ENCODE data around the gene FRAS1.
"Not testable (repeated sequence)": the region's sequence is repeated elsewhere in the genome, so short reads cannot be mapped to it uniquely, and the experiment has no call there.

Gene FRAS1

DNA sequence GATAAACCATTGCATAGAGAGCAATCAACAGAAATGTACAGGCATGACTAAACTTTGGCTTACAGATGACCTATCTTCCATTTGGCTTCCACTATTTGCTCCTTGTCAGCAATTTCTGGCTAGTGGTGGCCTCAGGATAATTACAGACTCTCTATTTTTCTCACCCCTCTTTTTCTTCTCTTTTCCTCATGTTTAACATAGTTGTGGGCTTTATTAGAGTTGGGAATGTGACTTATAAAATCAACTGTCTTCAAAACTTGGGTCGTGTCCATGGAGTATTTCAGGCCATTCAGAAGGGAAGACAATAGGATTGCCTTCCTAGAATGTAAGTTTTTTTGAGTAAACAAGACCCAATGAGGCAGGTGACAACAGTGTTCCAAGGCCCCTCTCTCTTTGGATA, 236.2 kb downstream of the FRAS1 start:
- DNase-seq, result no peak

DNA sequence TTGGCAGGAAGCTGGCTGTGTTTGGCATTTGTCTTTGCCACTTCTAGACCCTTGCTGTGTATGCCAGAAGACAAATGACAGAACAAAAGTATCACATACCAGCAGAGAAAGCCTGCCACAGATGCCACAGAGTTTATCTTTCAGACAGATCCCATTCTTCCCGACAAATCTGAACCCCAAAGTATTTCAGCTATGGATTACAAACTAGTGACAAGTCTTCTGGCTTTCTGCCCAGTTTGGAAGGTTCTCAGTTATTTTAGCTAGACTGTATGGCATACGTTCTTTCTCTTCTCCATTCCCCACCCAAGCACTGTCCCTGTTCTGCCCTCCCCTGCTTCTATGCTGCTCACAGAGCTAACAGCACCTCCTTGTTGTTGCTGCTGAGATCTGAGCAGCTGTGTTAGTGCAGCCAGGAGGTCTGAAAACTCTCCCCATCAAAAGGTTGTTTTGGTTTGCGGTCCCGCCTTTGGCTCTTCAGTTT, 236.7 kb downstream of the FRAS1 start:
- DNase-seq, result no peak

DNA sequence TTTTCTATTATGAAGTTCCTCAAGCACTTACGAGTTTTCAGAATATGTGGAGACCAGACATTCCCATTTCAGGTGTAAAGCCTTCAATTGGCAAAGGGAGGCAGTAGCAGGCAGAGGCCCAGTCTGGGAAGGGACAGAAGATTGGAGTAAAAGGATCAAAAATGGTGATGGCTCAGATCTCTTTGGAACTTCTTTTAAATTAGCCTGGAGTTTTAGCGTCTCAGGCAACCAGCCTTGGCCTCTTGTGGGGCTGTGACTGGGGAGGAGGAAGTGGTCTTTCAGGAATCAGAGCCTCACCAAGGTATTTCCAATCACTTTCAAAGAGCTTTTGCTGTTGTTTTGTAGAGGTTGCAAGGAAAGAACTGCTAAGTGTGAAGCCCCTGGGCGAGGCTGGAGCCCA, 239.1 kb downstream of the FRAS1 start:
- DNase-seq, result no peak

DNA sequence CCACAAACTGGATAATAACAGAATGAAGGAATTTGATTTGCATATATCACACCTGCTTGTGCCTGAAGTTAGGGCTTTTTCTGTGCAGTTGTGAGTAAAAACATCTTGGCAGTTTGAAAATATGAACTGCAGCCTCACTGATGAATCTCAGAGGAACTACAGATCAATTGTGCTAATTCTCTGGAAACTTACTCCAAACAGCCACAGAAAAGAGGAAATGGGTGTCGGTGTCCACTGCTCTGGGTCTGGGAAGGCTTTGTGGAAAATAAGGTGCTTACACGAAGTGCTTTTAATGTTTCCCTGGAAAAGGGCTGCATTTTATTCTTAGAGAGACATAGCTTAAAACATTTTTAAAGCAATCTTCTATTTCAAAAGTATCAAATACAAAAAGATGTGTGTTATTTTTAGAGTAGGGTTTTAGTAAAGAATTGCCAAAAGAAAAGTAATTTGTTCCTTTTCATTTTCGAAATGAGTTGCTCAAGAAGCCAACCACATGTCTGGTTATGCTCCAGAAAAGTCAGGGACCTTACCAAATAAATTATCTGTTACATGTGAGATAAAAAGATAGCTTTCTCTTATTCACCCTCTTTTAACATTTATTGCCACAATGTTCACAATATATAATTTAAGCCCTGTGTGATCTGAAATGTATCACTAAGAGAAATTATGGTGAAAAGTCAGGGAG, 240.1 kb downstream of the FRAS1 start:
- peak; percentile 8 for DNase-seq

DNA sequence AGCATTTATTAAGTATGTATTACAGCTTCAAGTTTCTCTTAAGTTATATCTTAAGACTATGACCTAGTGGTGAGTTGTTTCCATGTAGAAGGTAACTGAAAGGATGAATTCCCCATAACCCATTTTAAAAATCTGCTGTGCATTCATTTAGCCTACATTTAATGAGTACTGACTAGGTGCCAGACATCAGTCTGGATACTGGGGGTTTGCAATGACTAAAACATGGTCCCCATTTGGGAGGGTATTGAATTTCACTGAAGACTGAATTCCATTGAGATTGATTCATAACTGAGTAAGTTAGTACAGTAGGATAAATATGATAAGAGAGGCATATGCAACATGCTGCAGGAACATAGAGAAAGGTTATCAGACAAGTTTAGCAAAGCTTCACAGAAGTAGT, 241.5 kb downstream of the FRAS1 start:
- no peak for DNase-seq

DNA sequence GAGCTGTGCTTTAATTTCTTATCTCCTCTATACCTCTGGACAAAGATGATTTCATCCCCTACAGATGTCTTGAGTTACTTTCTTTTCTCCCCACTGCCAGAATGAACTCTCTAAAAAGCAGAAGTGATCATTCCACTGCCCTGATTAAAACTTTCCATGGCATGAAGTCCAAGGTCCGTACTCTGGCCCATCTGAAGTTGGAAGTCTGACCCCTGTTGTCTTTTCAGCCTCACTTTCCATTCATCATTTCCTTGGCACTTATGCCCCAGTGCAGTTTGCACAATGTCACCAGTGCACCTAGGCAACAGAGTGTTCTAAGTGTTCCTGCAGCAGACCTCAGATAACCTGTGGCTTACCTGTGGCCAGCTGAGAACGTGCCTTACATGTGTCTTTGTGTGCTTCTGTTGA, 242.4 kb downstream of the FRAS1 start:
- DNase-seq, result no peak

DNA sequence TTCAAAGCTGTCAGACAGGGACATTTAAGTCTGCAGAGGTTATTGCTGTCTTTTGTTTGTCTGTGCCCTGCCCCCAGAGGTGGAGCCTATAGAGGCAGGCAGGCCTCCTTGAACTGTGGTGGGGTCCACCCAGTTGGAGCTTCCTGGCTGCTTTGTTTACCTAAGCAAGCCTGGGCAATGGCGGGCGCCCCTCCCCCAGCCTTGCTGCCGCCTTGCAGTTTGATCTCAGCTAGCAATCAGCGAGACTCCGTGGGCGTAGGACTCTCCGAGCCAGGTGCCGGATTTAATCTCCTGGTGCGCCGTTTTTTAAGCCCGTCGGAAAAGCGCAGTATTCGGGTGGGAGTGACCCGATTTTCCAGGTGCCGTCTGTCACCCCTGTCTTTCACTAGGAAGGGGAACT, 250.1 kb downstream of the FRAS1 start:
- not testable (repeated sequence) for DNase-seq

DNA sequence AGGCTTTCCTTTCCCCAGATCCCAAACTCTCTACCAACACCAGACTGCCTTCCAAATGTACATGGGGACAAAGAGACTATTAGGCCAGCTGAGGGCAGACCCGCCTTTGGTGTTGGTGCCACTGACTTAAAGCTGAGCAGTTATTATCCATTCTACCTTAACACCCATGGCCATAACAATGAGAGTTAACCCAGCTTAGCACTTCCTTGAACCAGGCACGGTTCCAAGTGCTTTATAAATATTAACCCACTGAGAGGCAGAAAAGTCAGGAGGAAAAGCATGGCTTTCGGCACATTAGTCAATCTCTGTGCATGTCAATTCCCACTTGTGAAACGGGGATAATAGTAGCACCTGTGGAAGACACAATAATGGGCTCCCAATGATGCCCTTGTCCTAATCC, 251.4 kb downstream of the FRAS1 start:
- no peak for DNase-seq

DNA sequence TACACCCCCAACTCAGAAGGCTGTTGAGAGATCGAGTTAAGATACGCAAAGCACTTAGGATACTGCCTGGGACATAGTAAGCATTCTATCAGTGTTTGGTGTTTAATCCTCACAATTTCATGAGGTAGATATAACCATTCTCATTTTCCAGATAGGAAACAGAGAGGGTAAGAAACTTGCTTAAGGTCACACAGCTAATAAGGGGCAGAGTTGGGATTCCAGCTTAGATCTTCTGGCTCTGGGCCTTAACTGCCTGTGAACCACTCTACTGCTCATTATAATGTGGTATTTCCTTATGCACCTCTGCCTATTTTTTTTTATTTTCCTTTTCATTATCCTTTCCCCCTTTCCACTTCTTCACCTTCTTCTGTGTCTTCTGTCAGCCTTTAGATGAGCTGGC, 252.2 kb downstream of the FRAS1 start:
- no peak for DNase-seq

DNA sequence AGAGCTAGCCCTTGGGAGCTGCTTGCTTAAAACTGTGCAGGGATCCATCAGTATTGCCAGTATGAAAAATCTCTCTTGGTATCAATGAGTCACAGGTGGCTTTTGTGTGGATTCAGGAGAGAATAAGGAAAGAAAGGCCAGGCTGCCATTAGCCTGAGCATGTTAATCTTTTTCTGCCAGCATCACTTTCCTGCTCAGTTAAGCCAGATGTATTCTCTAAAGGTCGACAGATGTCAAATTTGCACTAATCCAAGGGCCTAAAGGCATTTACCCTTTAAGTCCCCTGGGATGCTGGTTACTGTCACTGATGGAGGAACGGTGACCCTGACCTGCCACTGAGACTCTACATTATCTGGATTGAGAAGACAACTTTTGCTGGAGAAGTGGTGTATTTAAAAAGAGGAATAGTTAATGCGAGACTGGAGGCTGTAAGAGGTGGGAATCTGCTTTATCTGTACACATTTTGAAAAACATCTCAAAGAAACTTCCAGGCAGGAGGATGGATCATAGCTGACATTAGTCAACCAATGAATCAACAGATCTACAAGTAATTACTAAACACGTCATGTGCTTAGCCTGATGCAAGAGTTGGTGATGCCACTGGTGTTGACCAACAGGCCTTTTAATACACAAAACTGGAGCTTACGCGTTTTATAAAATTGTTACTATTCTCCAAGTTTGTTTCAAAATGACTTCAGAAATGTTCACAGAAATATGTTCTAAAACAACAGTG, 253.1 kb downstream of the FRAS1 start:
- no peak for DNase-seq

DNA sequence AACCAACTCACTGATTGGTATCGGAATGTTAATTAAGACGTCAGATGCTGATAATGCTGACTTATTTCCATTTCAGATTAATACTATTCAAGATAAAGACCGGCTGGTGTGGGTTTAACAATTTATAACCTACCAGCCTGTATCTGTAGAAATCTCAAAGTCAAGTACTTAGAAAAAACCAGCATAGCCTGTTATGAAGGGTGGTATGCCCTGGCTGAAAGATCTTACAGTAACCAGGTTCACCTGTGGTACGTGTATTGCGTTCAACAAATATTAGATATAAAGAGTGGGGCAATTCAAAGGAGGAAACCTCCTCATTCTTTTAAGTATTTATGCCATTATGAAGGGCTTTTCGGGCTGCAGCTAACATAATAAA, 253.6 kb downstream of the FRAS1 start:
- DNase-seq, result no peak

DNA sequence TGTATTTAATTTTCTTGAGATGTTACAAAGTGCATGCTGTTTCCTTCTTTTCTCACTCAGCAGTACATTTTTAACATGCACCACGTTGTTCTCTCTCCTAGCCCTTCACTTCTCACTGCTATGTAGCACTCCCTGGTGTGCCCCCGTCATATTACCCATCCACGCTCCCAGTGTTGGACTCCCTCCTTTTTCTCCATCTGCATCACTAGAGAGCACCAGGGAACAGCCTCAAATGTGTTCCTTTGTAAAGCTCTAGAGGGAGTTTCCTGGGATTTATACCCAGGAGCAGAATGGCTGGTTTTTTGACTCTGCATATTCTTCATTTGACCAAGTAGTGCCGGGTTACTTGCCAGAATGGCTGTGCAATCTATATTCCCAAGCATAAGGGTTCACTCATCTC, 254.2 kb downstream of the FRAS1 start:
- DNase-seq, result no peak

DNA sequence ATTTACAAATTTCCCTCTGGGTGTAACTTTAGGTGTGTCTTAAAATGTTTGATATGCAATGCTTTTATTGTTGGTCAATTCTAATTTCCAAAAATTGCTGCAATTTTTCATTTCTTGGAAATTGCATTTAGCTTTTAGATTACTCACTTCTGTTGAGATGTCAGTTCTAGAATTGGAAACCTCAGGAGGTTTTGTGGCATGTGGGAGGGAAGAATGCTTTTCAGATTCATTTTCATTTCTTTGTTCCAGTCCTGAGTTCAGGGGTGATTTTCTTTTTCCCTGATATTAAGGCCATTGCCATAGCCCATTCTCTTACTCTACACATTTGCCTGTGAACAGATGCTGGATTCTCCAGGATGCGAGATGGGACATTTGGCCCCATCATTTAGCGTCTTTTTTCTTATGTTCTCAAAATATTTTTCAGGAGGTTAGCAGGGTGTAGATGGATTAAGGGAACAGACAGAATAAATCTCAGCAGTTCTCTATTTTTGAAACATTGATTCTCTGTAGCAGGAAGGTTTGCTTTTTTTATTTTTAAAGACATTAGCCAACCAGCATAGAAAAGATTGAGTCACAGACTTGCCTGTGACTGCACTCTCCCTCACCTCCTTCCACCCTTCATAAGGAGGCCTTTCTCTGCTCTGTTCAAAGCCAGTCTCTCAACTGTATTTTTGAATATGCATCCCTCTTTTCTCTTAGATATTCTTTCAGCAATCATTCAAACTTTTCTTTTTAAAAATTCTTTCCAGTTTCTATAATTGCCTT, 256.0 kb downstream of the FRAS1 start:
- DNase-seq, result peak; percentile 18

DNA sequence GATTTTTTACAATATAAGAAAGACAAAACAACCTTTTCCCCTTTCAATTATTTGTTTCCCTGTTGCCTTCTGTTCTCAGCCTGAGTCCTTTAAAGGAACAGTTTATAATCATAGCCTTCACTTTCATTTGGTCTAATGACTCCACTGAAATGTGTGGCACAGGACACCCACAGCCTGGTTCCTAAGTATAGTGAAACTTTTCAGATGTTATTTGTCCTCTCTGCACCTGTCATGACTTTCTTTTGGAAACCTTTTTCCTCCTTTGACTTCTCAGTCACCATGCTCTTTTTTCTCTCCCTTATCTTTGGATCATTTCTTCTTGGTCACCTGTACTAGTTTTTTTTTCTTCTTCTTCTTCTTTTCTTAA, 256.6 kb downstream of the FRAS1 start:
- no peak for DNase-seq

DNA sequence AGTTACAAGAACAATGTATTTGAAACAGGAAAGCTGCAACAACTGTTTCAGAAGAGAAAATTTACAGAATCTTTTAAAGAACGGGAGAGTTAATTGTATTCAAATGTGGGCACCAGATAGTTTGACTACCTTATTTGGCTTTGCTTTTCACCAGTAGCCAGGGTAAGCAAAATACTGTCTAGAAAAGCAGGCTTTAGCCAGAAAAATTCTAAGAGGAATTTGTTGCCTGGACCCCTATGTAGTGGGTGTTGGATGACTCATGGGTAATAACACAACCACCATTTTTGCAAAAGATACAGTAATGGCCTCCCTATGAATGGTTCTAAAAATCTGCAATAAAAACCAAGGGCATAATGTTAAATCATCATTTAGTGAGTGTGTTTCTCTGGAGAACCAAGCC, 261.0 kb downstream of the FRAS1 start:
- no peak for DNase-seq

DNA sequence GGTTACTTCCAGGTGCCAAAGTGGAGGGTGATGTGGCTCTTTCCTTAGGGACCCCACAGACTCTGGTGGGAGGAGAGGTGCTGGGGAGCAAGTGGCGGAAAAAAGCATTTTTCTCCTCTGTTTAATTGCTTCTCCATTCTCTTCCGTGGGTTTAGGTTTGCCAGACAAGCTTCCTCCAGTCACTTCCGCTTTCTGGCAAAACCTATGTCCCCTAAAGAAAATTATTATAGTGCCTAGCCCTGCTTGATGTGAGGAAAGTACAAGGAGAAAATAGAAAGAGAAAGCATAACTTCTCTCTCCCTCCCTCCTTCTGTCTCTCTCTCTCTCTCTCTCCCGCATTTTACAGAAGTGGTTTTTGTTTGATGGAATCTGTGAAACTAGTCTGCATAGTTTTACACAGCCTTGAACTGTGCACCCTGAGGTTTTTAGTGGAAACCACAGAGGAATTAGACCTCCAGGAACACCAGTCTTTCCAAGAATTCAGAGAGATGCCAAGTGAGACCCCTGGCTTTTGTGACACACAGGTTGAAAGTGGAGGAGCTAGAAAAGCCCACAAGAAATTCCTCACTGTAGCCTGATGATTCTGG, 263.3 kb downstream of the FRAS1 start:
- no peak for DNase-seq

DNA sequence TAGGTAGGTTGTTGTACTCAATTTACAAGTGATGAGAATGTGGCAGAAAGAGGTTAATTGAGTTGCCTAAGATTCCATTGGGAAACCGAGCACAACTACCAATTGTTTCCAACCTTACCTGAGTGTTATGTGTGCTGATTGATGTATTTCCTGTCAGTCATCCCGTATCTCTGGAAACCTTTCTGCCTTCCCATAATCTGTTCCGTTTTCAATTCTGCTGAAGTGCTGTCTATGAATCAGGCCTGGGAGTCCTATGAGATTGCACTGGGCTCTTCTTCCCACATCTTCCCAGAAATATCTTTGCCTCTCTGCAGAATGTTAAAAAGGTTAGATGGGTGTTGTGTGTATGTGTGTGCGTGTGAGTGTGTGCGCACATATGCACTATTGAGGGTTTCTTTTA, 264.9 kb downstream of the FRAS1 start:
- DNase-seq, result no peak

DNA sequence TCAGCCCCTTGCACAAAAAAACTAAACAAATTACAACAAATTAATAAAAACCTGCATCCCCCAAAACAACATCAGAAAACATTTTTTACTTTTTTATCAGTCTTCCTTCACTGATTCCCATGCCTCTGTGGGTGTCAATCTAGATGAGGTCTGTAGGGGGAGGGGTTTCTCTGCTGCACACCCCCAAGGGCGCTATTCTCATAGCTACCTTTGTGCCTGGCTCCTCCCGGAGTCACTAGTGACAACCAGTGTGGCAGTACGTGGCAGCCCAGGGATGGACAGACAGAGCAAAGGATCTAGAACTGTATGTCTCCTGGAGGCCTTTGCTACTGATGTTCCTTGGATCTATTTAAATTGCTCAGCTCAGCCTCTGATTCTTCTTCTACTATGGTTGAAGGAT, 266.3 kb downstream of the FRAS1 start:
- no peak for DNase-seq

DNA sequence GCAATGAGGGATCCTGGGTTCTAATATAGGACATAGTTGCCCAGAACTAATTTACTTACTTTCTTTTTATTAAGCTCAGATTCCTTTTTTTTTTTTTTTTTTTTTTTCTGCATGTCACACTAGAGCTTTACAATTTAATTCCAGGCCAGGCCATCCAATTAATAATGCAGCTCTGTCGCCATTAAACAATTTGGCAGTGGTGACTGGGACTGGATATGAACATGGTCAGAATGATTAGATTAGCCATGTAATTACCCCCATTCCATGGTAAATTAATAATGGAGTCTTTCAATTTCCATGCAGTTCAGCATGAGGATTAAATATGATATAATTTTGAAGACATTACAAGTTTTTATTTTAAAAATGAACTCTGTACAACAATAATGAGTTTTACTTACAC, 267.5 kb downstream of the FRAS1 start:
- no peak for DNase-seq

DNA sequence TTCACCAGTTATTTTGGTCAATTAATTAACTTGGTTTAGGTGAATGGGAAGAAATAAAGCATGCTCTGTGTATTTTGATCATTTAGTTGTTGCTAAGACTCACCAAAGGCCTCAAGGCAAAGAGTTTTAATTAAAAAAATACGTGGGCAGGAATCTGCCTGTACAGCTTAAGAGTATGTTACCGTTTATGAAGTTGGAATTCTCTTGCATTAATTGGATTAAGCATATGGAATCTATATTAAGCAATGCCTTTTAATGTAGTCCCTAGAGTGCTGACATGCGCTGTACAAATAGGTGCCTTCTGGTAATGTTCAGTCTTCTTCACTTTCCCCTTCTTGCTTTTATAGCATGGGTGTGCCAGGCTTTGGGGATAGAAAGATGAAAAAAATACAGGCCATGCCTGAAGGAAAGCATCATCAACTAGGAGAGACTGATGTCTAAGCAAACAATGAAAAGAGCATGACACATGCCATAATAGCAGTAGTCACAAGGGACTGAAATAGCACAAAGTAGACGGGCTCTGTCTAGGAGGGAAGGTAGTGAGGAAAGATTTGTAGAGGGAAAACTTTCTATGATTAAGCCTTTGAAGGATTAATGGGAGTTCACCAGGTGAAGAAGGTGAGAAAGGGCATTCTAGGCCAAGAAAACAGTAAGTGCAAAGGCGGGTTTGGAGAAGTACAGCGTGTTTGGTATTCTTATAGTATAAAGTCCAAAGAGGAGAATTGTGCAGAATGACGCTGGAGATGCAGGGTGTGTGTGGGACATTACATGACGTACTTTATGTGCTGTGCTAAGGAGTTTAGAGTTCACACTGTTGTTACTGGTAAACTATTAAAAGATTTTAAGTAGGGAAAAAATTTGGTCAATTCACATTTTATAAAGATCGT, 268.4 kb downstream of the FRAS1 start:
- no peak for DNase-seq

DNA sequence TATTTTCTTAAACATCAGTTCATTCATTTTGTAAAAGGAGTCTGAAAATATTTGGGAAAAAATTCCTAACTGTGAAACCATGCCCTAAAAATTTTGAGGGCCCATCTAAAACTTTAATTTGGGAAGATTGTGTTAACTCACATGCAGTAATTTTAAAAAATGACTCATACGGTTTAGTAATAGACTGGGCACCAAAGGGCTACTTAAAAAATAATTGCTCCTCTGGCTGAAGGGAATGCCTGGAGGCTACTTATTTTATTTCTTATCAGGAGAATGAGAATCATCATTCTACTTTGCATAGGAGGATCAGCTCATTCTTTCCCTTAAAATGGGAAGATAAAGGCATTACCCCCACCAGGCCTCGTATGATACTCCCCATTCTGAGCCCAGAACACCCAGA, 271.5 kb downstream of the FRAS1 start:
- not testable (repeated sequence) for DNase-seq

DNA sequence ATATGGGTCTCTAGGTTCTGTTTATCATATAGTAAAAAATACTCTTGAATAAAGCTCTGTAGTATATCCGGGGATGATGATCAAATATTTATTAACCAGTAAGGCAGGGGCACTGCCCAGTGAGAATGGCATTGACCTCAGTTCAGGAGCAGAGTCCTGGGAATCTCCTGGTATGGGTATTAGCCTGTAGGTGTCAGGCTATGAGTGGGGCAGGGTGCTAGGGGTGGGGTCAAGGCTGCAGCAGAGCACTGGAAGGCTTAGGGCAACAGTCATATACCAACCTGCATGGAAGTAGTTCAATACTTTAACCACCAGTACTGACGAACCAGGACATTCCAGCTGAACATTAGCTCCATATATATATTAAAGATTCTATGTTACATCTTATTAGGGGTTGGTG, 274.1 kb downstream of the FRAS1 start:
- no peak for DNase-seq

DNA sequence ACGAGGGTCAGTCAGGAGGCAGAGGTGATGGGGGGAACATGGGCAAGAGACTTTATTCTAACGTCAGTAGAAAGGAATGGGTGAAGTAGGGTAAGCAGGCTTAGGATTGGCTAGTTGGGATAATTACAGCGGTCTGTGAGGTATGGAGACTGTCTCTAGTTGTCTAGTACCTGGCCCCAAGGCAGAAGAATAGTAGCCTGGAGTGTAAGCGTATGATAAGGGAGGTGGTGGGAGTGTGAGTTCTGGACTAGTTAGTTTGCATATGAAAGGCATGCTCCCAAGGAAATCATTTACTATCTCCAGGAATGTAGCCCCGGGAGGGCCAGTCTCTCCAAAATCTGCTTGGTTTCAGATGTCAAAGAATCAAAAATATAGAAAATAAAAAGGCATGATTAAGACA, 274.8 kb downstream of the FRAS1 start:
- no peak for DNase-seq

Measured in activated CD4-positive, alpha-beta T cell treated with anti-CD3 and anti-CD28 coated beads, Interleukin-2, Interleukin-6, amounts not matched to agents 100 ng/mL and 50 ng/mL, durations not matched to agents 16 hours and 8 hours (primary cell).